ENCODE results near the gene ARHGAP24. TPM values are rescaled to one million over a fixed set of nuclear protein-coding genes. Genes with fewer than 3 reads are reported as not detected.

ARHGAP24 gene
- total RNA-seq, 1 donor from 2014 or later = 10.9 TPM

DNA sequence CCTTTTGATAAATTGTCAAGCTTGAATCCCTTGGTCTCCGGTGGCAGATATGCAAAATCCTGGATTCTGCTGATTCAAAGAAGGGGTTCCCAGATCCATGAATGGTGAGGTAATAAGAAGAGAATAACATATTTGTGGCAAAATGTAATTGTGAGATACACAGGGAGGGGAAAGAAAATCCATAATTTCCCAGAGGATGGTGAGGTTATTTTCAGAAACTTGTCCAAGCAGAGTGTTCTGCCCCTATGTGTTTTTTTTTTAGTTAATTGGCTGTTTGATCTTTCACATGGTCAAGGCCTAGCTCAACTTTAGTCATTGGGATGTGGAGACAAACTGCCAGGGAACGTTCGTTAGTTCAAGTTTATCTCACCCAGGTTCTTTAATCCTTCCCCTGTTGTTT is 476.1 kb downstream of the ARHGAP24 start:
- H3K27ac Mint-ChIP-seq = no peak overlapping the region
- DNase-seq (ENCODE audit: extremely low spot score, unreplicated experiment) = no peak
- no peaks in the 10 kb centered on the region for H3K9me3 Mint-ChIP-seq
- TF ChIP-seq, protein P1, sequence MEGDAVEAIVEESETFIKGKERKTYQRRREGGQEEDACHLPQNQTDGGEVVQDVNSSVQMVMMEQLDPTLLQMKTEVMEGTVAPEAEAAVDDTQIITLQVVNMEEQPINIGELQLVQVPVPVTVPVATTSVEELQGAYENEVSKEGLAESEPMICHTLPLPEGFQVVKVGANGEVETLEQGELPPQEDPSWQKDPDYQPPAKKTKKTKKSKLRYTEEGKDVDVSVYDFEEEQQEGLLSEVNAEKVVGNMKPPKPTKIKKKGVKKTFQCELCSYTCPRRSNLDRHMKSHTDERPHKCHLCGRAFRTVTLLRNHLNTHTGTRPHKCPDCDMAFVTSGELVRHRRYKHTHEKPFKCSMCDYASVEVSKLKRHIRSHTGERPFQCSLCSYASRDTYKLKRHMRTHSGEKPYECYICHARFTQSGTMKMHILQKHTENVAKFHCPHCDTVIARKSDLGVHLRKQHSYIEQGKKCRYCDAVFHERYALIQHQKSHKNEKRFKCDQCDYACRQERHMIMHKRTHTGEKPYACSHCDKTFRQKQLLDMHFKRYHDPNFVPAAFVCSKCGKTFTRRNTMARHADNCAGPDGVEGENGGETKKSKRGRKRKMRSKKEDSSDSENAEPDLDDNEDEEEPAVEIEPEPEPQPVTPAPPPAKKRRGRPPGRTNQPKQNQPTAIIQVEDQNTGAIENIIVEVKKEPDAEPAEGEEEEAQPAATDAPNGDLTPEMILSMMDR (conservative IDR thresholded peaks at IDR 0.05) = no peak
- no peaks in the 10 kb centered on the region for H3K27me3 Mint-ChIP-seq
- no peaks in the 10 kb centered on the region for H3K36me3 Mint-ChIP-seq
- no peak overlapping the region for H3K4me3 Mint-ChIP-seq
- H3K4me1 Mint-ChIP-seq (ENCODE audit: unreplicated experiment) = peaks cover 8% of the 10 kb centered on the region

DNA sequence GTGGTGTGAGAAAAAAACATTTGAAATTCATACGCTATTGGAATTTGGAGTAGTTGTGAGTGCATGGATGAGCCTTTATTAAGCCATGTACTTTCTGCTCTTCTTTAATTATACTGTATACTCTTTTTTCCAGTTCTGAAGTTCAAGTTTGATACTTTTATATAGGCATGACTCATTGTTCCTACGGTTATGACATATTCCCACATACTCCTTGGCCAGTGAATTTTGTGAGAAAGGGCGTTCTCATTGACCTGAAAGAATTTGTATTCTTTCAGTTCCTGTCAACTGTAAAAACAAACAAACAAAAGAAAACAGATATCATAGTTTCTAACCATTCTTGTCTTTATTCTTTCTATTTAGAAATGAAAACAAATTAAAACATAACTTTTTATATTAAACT is 477.6 kb downstream of the ARHGAP24 start:
- peaks cover 8% of the 10 kb centered on the region for H3K4me1 Mint-ChIP-seq (ENCODE audit: unreplicated experiment)

DNA sequence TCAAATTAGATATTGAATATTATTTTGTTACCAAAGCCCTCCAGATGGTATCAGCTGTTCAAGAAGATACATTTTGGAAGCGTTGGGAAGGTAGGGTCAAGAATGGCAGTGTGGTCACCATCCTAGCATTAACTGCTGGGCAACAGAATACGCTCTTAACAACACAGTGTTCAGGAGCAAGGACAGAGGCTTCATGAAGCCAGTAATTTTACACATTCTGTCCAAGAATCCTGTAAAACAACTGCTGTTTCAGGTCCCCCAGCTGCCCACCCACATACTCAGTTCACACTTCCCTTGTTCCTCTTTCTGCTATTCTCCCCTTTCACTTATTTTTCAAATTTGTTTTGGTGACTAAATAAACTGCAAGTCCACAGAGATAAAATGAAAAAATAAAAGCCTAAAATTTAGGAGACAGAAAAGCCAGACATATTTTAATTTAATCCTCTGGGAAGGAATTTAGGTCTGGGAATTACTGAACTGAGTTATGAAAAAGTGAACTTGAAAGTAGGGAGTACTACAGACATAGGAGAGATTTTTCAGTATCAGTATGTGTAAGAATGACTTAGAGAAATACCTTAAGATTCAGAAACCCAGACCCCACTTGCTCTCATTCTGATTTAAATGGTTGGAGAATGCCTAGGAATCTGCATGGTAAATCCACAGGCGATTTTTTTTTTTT is 478.2 kb downstream of the ARHGAP24 start:
- DNase-seq (ENCODE audit: extremely low spot score, unreplicated experiment) = no peak
- Mint-ChIP-seq H3K9me3 (no peaks in the 10 kb centered on the region), H3K4me1 (ENCODE audit: unreplicated experiment) (peaks cover 8% of the 10 kb centered on the region), H3K27me3 (no peaks in the 10 kb centered on the region), H3K36me3 (no peaks in the 10 kb centered on the region), H3K27ac (no peak overlapping the region), H3K4me3 (no peak overlapping the region)
- TF ChIP-seq, protein P1 (conservative IDR thresholded peaks at IDR 0.05) = no peak

More for the DNA sequence above, 477.6 kb downstream of the ARHGAP24 start:
- Mint-ChIP-seq H3K9me3 (no peaks in the 10 kb centered on the region), H3K4me3 (no peak overlapping the region), H3K36me3 (no peaks in the 10 kb centered on the region), H3K27me3 (no peaks in the 10 kb centered on the region), H3K27ac (no peak overlapping the region)
- no peak for DNase-seq (ENCODE audit: extremely low spot score, unreplicated experiment)
- TF ChIP-seq, protein P1 (conservative IDR thresholded peaks at IDR 0.05) = no peak

DNA sequence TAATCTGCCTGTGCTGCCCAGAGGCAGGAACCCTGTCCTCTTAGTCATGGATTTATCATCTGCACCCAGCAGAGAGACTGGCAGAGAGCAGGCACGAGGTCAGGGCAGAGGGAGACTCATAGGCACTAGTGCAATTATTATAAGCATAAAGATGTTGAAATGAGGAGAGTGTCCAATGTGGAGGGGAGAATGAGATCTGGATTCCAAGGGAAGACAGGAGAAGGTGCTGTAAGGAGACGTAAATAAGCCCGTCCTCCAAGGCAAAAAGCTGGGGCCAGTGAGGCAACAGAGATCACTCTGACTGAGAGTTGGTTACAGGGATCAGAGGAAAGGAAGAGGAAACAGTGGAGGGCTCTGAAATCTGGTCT is 478.7 kb downstream of the ARHGAP24 start:
- no peak overlapping the region for H3K4me3 Mint-ChIP-seq
- no peaks in the 10 kb centered on the region for H3K27me3 Mint-ChIP-seq
- H3K9me3 Mint-ChIP-seq = no peaks in the 10 kb centered on the region
- DNase-seq (ENCODE audit: extremely low spot score, unreplicated experiment) = no peak
- H3K36me3 Mint-ChIP-seq = no peaks in the 10 kb centered on the region
- TF ChIP-seq, protein P1 (conservative IDR thresholded peaks at IDR 0.05) = no peak
- H3K4me1 Mint-ChIP-seq (ENCODE audit: unreplicated experiment) = peaks cover 8% of the 10 kb centered on the region
- H3K27ac Mint-ChIP-seq = no peak overlapping the region

DNA sequence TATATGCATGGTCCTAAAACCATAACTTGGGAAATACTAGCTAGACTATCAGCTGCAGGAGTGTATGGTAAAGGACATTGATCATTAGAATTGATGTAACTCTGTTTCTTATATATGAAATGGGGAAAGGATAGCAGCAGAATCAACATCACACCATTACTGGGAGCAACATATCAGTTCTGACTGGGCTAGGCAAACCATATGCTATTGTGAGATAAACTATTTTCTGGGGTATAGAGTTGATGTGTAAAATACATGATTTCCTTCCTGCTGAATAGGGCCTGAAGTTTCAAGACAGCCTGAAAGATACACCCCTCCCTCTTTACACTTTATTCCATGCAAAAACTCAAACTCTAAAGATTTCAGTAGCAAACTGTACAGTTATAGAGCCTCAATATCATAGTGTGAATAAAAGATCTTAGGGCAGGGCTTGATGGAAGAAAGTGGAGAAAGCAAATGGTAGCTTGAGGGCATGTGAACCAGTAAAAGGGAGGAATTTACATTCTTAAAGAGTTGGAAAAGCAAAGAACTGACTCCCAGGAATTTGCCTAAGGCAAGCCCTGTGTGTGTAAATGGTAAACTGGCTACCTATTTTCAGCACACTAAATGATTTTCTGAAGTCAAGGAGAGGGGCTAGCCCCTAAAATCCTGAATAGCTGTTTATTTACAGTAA is 480.8 kb downstream of the ARHGAP24 start:
- H3K27me3 Mint-ChIP-seq = no peaks in the 10 kb centered on the region
- no peak for DNase-seq (ENCODE audit: extremely low spot score, unreplicated experiment)
- TF ChIP-seq, protein P1 (conservative IDR thresholded peaks at IDR 0.05) = no peak
- no peak overlapping the region for H3K4me3 Mint-ChIP-seq
- no peaks in the 10 kb centered on the region for H3K36me3 Mint-ChIP-seq
- no peaks in the 10 kb centered on the region for H3K9me3 Mint-ChIP-seq
- no peak overlapping the region for H3K27ac Mint-ChIP-seq
- peaks cover 8% of the 10 kb centered on the region for H3K4me1 Mint-ChIP-seq (ENCODE audit: unreplicated experiment)

Measured in type B pancreatic cell (in vitro differentiated cells).